ENCODE results near the gene SYCP2.

The SYCP2 gene

DNA sequence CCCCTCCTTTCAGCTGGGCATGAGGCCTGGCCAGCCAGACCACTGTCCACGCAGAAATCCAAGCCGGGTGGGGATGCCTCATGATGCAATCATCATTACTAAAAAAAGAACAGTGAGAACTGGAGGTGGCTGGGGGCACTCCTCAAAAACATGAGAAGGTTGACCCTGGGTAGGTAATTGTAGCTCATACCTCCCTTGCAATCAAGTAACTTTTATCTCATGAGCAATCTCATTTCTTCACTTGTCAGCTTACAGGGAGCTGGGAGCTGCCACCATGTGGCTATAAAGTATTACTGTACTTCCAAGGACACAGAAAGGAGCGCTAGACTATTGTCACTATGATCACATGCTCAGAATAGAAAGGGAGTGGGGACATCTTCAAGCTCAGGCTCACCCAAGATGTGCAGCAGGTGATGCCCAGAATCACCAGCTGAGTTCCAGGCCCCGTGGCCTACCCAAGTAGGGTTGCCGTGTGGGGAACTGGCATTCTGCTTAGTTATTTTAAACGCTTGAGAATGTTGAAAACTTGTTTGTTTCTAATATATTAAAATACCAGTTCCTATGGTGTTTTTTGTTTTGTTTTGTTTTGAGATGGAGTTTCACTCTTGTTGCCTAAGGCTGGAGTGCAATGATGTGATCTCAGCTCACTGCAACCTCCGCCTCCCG is 21.8 kb upstream of the SYCP2 start:
- H3K4me3 ChIP-seq (ENCODE audit: control insufficient read depth, low read depth, low read length), result no peak overlapping the region
- TF ChIP-seq, protein P1, sequence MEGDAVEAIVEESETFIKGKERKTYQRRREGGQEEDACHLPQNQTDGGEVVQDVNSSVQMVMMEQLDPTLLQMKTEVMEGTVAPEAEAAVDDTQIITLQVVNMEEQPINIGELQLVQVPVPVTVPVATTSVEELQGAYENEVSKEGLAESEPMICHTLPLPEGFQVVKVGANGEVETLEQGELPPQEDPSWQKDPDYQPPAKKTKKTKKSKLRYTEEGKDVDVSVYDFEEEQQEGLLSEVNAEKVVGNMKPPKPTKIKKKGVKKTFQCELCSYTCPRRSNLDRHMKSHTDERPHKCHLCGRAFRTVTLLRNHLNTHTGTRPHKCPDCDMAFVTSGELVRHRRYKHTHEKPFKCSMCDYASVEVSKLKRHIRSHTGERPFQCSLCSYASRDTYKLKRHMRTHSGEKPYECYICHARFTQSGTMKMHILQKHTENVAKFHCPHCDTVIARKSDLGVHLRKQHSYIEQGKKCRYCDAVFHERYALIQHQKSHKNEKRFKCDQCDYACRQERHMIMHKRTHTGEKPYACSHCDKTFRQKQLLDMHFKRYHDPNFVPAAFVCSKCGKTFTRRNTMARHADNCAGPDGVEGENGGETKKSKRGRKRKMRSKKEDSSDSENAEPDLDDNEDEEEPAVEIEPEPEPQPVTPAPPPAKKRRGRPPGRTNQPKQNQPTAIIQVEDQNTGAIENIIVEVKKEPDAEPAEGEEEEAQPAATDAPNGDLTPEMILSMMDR (conservative IDR thresholded peaks at IDR 0.05; ENCODE audit: control insufficient read depth, insufficient read depth, low read depth, low read length), result peak; percentile 10
- peak; percentile 8 for DNase-seq (ENCODE audit: low read depth)

DNA sequence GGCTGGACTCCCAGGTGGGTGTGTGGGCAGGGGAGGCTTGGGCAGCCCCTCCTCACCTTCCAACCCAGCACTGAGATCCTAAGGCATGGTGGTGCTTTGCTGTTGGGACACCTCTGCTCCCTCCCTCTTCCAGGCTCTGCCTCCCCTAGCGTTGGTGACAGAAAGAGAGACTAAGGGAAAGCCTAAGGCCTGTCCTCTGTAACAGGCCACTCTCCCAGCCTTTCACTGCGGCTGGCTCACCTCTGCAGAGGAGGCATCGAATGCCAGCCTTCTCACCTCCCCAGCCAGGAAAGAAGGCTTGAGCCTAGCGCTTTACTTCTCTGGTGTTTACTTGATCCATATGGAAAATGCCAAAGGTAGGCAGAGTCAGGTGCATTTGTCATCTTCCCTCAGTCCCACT is 21.3 kb upstream of the SYCP2 start:
- no peak overlapping the region for H3K4me3 ChIP-seq (ENCODE audit: control insufficient read depth, low read depth, low read length)
- TF ChIP-seq, protein P1 (conservative IDR thresholded peaks at IDR 0.05; ENCODE audit: control insufficient read depth, insufficient read depth, low read depth, low read length), result no peak
- DNase-seq (ENCODE audit: low read depth), result no peak

DNA sequence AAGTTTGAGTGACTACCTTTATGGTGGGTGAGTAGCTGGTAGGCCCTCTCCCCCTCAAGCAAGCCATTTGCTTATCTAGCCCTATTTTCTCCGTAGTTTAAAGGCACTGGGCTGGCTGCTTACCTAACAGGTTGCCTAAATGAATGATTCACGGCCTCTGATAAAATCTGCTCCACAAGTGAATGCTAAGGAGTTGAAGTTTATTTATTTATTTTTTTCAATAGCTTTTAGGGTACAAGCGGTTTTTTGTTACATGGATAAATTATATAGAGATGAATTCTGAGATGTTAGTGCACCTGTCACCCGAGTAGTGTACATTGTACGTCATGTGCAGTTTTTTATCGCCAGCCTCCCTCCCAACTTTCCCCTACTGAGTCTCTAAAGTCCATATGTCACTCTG is 16.5 kb upstream of the SYCP2 start:
- TF ChIP-seq, protein P1 (conservative IDR thresholded peaks at IDR 0.05; ENCODE audit: control insufficient read depth, insufficient read depth, low read depth, low read length), result no peak
- no peak overlapping the region for H3K4me3 ChIP-seq (ENCODE audit: control insufficient read depth, low read depth, low read length)
- DNase-seq (ENCODE audit: low read depth), result no peak

DNA sequence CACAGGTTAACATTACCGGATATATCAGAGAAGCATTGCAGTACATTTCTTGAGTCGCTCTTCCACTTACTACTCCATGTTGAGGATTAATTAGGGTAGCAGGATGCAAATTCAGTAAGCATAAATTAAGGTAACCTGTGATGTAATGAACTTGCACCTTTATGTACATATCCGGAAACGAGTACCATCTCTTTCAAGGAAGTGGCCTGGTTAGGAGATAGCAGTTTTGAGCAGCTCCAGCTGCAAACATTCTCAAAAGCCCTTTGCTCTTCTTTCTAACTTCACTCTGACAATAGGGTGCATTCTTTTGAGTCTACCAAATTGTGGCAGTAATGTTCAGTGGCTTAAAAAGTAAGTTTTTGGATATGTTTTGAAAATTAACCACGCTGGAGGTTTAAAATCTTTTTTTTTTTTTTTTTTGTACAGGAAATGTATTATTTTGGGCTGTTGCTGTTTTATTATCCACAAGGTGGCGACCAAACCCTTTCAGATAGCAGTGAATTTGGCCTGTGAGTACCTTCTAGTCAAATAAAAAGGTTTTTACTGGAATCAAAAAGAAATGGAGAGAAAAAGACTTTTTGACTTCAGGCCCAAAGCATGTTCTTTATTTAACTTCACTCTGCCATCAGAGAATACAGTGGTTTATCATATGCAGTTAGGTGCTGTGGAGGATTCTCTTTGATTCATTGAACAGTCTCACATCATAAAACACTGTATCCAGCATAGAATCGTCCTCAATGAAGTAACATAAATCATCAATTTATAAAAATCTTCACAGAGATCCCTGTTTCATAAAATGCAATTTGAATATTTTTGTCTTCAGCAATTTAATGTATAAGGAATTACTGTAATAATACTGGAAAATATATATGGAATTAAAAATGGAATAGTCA is 15.6 kb upstream of the SYCP2 start:
- H3K4me3 ChIP-seq (ENCODE audit: control insufficient read depth, low read depth, low read length), result no peak overlapping the region
- peak; percentile 70 for DNase-seq (ENCODE audit: low read depth)
- TF ChIP-seq, protein P1 (conservative IDR thresholded peaks at IDR 0.05; ENCODE audit: control insufficient read depth, insufficient read depth, low read depth, low read length), result peak; percentile 62

DNA sequence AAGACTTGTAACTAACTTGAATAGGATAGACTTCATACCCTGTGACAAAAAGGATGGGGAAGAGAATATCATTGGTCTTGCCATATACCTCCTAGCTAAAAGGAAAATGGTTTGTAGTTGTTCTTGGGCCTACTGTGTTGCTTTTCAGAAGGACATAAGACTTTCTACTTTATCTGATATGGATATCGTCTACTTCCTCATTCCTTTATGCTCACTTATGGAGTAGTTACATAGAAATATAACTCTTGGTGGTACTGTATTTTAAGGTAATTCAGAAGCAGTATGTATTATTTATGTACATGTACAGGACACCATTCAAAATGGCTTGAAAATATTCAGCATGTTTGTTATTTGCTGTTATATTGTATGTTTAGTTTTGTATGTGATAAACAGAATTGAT is 14.8 kb upstream of the SYCP2 start:
- TF ChIP-seq, protein P1 (conservative IDR thresholded peaks at IDR 0.05; ENCODE audit: control insufficient read depth, insufficient read depth, low read depth, low read length), result no peak
- no peak for DNase-seq (ENCODE audit: low read depth)
- no peak overlapping the region for H3K4me3 ChIP-seq (ENCODE audit: control insufficient read depth, low read depth, low read length)

DNA sequence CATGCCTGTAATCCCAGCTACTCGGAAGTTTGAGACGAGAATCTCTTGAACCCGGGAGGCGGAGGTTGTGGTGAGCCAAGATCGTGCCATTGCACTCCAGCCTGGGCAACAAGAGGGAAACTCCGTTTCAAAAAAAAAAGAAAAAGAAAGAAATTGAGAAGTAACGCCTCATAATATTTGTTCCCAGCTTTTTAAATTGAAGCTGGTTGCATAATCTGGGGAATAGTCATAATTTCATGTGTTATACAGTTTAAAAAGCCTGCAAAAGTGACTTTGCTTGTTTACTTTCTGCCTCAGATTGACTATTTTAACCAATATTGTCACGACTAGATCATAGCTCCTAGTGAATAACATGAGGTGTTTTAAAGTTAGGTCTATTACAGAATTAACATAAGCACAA is 13.9 kb upstream of the SYCP2 start:
- TF ChIP-seq, protein P1 (conservative IDR thresholded peaks at IDR 0.05; ENCODE audit: control insufficient read depth, insufficient read depth, low read depth, low read length), result no peak
- no peak overlapping the region for H3K4me3 ChIP-seq (ENCODE audit: control insufficient read depth, low read depth, low read length)
- no peak for DNase-seq (ENCODE audit: low read depth)
